SK-N-MC (cell line): Measurements from ENCODE around the gene CLDN4.

Experiments used
- EZH2 ChIP-seq: fragments of 200-600 bp; sonication (generic); IDR thresholded peaks from one replicate; pipeline ENCODE4 v1.6.1; 2017; ENCODE audit warnings: antibody characterized with exemption
- POLR2AphosphoS5 ChIP-seq: IDR thresholded peaks from 2 replicates; pipeline ENCODE4 v1.6.1; 2012; ENCODE audit warnings: mild to moderate bottlenecking, low read depth, low read length, borderline replicate concordance

GRCh38 chr7:73858807-73859206 is 28.0 kb downstream of the CLDN4 start:
- no peak for TF ChIP-seq POLR2AphosphoS5
- no peak for TF ChIP-seq EZH2
